HG03159 (cell line): Measurements from ENCODE around the gene AADACL4.
"Not testable (repeated sequence)": the region's sequence is repeated elsewhere in the genome, so short reads cannot be mapped to it uniquely, and the experiment has no call there.

Source experiments
- ATAC-seq: cut with Tn5 transposase; IDR thresholded peaks from one replicate; pipeline ENCODE4 v1.9.1; 2021; ENCODE audit warnings: mild to moderate bottlenecking, moderate library complexity; ENCODE audit not compliant: unreplicated experiment

Gene AADACL4

DNA sequence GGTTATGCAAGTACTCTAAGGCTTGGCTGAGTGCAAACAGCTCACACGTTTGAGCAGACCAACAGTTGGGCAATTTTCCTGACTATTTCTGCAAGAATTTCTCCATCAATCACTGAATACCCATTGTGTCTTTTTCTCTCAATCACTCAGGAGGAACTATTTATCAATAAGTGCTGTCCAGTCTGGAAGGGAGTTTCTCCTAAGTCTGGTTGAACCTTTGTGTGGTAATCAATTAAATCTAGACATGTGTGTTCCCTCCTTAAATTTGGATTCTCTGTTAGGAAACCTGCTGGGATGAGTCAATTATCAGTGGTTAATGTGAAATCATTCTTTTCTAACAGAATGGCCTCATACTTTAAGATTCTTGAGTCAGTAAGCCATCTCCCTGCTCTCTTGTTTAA lies 65.2 kb downstream of the AADACL4 start:
- no peak for ATAC-seq

- ATAC-seq: no peak
Measured at GRCh38 chr1:12709696-12710095, 65.8 kb downstream of the AADACL4 start.

DNA sequence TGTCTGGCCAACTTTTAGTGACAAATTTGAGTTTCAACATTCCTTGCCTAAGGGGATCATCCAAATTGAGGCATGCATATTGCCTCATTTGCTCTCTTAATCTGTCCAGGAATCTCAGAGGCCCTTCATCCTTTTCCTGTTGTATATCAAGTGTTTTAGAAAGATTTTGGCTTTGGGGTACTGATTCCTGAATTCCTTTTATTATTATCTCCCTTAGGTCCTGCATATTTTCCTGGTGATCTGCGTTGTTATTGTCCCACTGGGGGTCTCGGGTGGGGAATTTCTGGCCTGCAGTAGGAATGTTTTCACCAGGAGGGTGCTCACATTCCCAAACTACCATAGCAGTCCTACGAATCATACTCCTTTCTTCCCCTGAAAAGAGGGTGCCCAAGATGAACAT lies 67.7 kb downstream of the AADACL4 start:
- ATAC-seq: no peak

DNA sequence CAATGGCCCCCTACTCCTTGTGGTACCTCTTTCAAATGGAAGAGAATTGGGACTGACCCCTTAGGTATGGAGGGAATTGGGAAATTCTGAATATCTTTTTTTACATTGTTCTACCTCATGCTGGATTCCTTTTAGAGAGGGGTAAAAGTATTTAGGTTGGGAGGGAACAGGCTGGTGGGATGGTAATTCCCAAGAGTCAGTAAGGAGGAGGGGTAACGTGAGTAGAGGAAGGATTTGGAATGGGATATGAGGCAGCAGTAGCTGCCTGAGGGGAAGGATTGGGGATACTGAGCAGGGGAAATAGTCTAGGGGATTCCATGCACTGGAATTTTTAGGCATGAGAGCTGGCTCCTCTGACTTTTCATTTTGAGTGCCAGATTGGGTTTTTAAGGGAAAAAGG lies 68.2 kb downstream of the AADACL4 start:
- no peak for ATAC-seq

GRCh38 chr1:12712929-12713328 lies 69.0 kb downstream of the AADACL4 start:
- ATAC-seq: no peak

- not testable (repeated sequence) for ATAC-seq
Measured at GRCh38 chr1:12713651-12714050, 69.8 kb downstream of the AADACL4 start.

- ATAC-seq: no peak
Measured at GRCh38 chr1:12714710-12715475, 71.0 kb downstream of the AADACL4 start.

GRCh38 chr1:12715896-12716437 lies 72.1 kb downstream of the AADACL4 start, which contains the start of gene AADACL3:
TSS of gene AADACL3 (plus strand) at chr1:12716110. CDS start at chr1:12716177, 67 bp downstream.
- ATAC-seq: no peak
